BJ (cell line): ENCODE data around the gene RFX7. TPM values are rescaled to one million over a fixed set of nuclear protein-coding genes. Genes with fewer than 3 reads are reported as not detected.
A peak's percentile ranks its signal among the peaks of the same experiment; 100 is the strongest.

Experiments used
- CTCF ChIA-PET: fragments of 350-600 bp; formaldehyde crosslinking; extraction: SDS; loops from one replicate; lab custom pipeline; 2021; ENCODE audit warnings: antibody characterized with exemption, inconsistent platforms; lab: Yijun Ruan, JAX
- POLR2A ChIA-PET: fragments of 300-600 bp; sonication (Branson Sonifier 250); formaldehyde crosslinking; extraction: SDS; loops from one replicate; lab custom pipeline; 2021; ENCODE audit warnings: antibody characterized with exemption; lab: Charles Lee
- DNase-seq: peaks from one replicate; pipeline ENCODE4 v3.0.0-alpha.2; 2011; ENCODE audit warnings: low read depth
- H3K27me3 ChIP-seq: 2 replicates; pipeline ENCODE4 v1.6.0; 2011; ENCODE audit warnings: low read length; ENCODE audit not compliant: control insufficient read depth, insufficient read depth
- H3K36me3 ChIP-seq: 2 replicates; pipeline ENCODE4 v1.5.1; 2011; ENCODE audit warnings: low read length; ENCODE audit not compliant: control insufficient read depth, insufficient read depth
- H3K4me3 ChIP-seq: 2 replicates; pipeline ENCODE4 v1.5.1; 2011; ENCODE audit warnings: low read depth, mild to moderate bottlenecking, control low read depth, low read length
- polyA plus RNA-seq: library from polyadenylated mRNA; depleted of rRNA; stranded (reverse); fragments of >200 nt; gene quantifications from 2 replicates; pipeline ENCODE4 v1.2.3, GENCODE V29; 2011
- TF ChIP-seq, protein P1 (sequence below): IDR thresholded peaks from 2 replicates; pipeline ENCODE4 v1.5.1; 2011; ENCODE audit warnings: low read depth, mild to moderate bottlenecking, control low read depth, inconsistent platforms, low read length, moderate library complexity; ENCODE audit not compliant: insufficient read depth

Gene RFX7
- polyA plus RNA-seq, 1 experiment: 3.5 TPM

DNA sequence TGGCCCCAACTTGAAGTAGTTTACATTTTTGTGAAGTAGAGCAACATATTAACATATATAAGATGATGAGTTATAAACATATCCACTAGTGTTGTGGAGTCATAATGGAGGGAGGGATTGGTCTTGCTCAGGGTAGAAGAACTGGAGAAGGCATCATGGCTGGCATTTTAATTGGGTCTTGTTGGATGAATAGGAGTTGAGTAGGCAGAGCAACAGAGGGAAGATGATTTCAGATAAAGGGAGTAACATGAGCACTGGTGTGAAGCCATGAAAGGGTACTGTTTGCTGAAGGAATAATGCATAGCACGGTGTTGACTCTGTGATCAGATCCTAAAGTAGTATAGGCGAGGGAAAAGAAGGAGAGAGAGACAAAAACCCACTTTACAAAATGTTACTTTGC is 3.6 kb upstream of the RFX7 start:
- H3K27me3 ChIP-seq: peaks cover 2% of the 10 kb centered on the region; the same call in 1 of the 2 replicates
- CTCF ChIA-PET: interaction anchor here (2.2 kb wide), 1 partner anchor 179 kb away, joined by 17 read pairs; no protein-coding TSS in a partner anchor
- H3K4me3 ChIP-seq: no peak overlapping the region
- DNase-seq: no peak
- TF ChIP-seq, protein P1, sequence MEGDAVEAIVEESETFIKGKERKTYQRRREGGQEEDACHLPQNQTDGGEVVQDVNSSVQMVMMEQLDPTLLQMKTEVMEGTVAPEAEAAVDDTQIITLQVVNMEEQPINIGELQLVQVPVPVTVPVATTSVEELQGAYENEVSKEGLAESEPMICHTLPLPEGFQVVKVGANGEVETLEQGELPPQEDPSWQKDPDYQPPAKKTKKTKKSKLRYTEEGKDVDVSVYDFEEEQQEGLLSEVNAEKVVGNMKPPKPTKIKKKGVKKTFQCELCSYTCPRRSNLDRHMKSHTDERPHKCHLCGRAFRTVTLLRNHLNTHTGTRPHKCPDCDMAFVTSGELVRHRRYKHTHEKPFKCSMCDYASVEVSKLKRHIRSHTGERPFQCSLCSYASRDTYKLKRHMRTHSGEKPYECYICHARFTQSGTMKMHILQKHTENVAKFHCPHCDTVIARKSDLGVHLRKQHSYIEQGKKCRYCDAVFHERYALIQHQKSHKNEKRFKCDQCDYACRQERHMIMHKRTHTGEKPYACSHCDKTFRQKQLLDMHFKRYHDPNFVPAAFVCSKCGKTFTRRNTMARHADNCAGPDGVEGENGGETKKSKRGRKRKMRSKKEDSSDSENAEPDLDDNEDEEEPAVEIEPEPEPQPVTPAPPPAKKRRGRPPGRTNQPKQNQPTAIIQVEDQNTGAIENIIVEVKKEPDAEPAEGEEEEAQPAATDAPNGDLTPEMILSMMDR: no peak
- POLR2A ChIA-PET: no interaction called here
- no peaks in the 10 kb centered on the region for H3K36me3 ChIP-seq

DNA sequence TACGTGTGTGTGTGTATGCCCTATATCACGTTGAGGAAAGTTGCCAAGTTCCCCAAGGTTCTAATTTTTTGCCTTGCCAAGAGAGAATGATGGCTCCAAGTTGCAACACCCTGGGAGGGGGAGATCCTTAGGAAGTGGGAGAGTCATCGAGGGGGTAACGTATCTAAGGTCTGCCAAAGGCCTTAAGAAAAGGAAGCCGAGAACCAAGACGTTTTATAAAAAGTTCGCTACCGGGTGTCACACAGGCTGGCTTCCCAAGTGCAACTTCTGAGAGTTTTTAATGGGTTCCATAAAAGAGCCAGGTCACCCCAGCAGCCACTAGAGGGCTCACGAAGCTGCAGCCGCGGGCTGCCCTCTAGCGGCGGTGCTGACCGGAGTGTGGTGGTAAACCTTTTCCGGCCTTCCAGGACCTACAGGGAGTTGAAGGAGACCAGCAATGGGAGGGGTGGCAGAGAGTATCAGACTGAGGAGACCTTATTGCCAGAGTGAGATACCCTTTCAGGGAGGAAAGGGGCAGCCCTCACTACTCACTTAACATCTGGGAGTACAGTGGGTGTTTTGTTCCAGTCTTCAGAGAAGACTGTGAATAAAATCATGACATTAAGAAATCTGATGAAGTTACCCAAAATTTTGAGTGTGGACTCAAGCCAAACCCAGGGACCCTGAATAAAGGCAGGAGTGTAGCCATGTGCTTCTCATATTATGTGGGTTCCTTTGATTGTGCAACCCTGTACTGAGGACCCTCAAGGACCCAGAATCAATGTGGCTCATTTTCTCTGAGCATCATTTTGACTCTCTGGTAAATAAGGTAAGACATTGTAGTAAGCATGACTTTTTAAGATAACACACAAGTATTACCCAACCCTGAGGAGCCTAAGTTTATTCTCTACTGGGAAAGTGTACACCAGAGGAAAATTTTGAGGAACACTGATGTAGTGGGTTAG is 2.5 kb upstream of the RFX7 start:
- ChIA-PET CTCF (interaction anchor here (0.6 to 2.5 kb wide), 28 partner anchors 8 to 618 kb away, joined by 3 to 59 read pairs (median 4); no protein-coding TSS in a partner anchor), POLR2A (no interaction called here)
- no peak for DNase-seq
- Histone ChIP-seq H3K36me3 (no peaks in the 10 kb centered on the region), H3K27me3 (no peaks in the 10 kb centered on the region), H3K4me3 (no peak overlapping the region)
- TF ChIP-seq, protein P1: peak; percentile 100

DNA sequence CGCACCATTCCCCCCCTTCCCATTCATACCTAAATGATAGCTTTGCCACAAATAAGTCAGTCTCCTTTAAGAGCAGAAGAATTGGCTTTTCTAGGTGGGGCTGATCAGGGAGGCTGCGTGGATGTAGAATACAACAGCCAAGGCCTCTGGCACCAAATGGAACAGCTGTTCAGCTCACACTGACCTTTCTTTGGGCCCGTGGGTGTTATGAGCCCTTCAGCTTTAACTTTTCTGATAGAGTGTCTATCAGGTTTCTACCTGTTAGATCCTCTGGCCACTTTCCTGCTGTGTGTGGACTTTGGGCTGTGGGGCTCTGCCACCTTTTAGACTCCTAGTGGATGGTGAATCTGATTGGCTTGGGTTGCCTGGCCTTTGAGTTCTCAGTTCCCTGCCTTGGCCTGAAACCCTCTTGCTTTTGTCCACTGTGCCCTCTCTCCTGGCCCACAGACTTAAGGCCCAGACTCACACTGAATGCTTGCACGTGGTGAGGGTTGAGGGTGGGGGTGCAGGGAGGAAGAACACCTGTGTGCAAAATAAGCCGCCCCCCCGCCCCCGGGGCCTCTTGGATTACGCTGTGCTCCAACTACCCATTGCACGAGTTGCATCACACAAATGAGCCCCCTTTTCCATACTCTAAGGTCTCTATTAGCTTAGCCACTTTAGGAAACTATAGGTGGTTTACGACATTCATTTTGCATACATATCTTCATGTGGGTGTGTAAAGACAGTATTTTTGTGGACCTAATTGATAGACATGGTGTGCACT is 1.3 kb upstream of the RFX7 start:
- H3K4me3 ChIP-seq: peak overlapping the region; percentile 85
- H3K36me3 ChIP-seq: no peaks in the 10 kb centered on the region
- CTCF ChIA-PET: interaction anchor here (0.6 to 2.5 kb wide), 31 partner anchors 9 to 1507 kb away, joined by 3 to 59 read pairs (median 3); no protein-coding TSS in a partner anchor
- H3K27me3 ChIP-seq: no peaks in the 10 kb centered on the region
- TF ChIP-seq, protein P1: no peak
- DNase-seq: no peak
- POLR2A ChIA-PET: no interaction called here

DNA sequence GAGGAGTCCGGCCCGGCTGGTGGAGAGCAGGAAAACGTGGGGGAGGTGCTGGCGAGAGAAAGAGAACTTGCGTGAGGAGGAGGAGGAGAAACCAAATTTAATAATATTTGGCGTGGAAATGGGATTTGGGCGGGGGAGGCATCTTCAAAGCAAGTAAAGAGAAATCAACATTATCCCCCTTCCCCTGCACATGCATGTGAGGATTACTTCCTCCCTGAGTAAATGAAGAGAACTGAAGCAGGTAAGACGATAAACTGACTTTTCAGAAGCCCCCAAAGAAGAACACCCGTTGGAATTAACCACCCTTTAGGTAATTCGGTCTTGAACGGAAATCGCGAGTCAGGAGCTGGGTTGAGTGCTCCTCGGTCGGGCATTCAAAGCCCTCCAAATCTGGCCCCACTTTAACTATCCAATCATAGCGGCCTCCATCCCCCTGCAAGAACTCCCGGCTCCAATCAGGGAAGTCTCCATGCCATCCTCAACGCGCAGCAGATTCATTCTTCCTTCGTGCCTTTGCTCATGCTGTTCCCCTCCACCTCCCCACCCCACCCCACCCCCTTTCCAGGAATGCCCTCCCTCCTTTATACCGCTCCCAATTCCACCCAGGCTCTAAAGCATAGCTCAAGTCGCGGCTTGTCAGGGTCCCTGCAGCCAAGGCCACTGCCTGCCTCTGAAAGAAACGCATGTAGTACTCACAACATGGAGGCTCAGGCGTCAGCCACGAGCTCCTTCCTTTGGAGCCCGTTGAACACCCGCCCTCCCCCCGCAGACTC is 545 bp upstream of the RFX7 start:
- ChIA-PET CTCF (interaction anchor here (0.6 to 2.5 kb wide), 7 partner anchors 10 to 1507 kb away, joined by 3 to 59 read pairs (median 4); no protein-coding TSS in a partner anchor), POLR2A (no interaction called here)
- Histone ChIP-seq H3K27me3 (no peaks in the 10 kb centered on the region), H3K36me3 (no peaks in the 10 kb centered on the region), H3K4me3 (peak overlapping the region; percentile 85)
- DNase-seq: no peak
- TF ChIP-seq, protein P1: no peak
